ENCODE measurements around the gene CELSR2.
"Not testable (repeated sequence)": the region's sequence is repeated elsewhere in the genome, so short reads cannot be mapped to it uniquely, and the experiment has no call there.

CELSR2 gene

GRCh38 chr1:109213824-109214693 lies 35.3 kb upstream of the CELSR2 start, which contains the start of gene SARS1:
Gene SARS1, plus strand, starts transcription at chr1:109213918. Its CDS starts 75 bp downstream, at chr1:109213993.
- WGBS, 2 experiments (ENCODE audit: insufficient coverage in 2 of 2) = 0 to 1% methylated on average over 36 to 55 of the region's 64 CpGs
- Histone ChIP-seq H3K4me3 (ENCODE audit: extremely low read depth, insufficient read depth, low read length, poor library complexity, severe bottlenecking) (peak within 1 kb of the TSS; percentile 86), H3K9me3 (ENCODE audit: control insufficient read depth, low read length) (no peaks in the 10 kb centered on the region), H3K27ac (ENCODE audit: low read depth, low read length, severe bottlenecking) (peak within 1 kb of the TSS; percentile 97), H3K4me1 (ENCODE audit: control insufficient read depth, insufficient read depth, low read length, poor library complexity, severe bottlenecking) (peaks cover 2% of the 10 kb centered on the region), H3K36me3 (ENCODE audit: control insufficient read depth, insufficient read depth, low read length) (peaks cover 37% of the 10 kb centered on the region)

- Histone ChIP-seq H3K36me3 (ENCODE audit: control insufficient read depth, insufficient read depth, low read length) (peaks cover 43% of the 10 kb centered on the region), H3K4me1 (ENCODE audit: control insufficient read depth, insufficient read depth, low read length, poor library complexity, severe bottlenecking) (no peaks in the 10 kb centered on the region), H3K27ac (ENCODE audit: low read depth, low read length, severe bottlenecking) (peak overlapping the region; percentile 97), H3K4me3 (ENCODE audit: extremely low read depth, insufficient read depth, low read length, poor library complexity, severe bottlenecking) (peak overlapping the region; percentile 86), H3K9me3 (ENCODE audit: control insufficient read depth, low read length) (no peaks in the 10 kb centered on the region)
- 24 to 26% methylated on average over 10 of the region's 13 CpGs for WGBS, 2 experiments (ENCODE audit: insufficient coverage in 2 of 2)
These were observed 34.4 kb upstream of the CELSR2 start for GRCh38 chr1:109214695-109215623.

DNA sequence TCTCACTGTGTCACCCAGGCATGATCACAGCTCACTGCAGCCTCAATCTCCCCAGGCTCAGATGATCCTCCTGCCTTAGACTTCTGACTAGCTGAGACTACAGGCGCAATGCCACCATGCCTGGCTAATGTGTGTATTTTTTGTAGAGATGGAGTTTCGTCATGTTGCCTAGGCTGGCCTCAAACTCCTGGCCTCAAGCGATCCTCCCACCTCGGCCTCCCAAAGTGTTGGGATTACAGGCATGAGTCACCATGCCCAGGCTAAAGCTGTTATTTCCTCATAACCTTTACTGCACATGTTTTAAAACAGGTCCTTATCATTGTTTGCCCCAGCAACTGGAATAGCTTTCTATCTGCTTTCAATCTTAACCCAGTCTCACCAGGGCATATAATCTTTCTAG lies 32.7 kb upstream of the CELSR2 start:
- Histone ChIP-seq H3K4me3 (ENCODE audit: extremely low read depth, insufficient read depth, low read length, poor library complexity, severe bottlenecking) (no peak overlapping the region), H3K27ac (ENCODE audit: low read depth, low read length, severe bottlenecking) (no peak overlapping the region), H3K4me1 (ENCODE audit: control insufficient read depth, insufficient read depth, low read length, poor library complexity, severe bottlenecking) (no peaks in the 10 kb centered on the region), H3K36me3 (ENCODE audit: control insufficient read depth, insufficient read depth, low read length) (peaks cover 56% of the 10 kb centered on the region), H3K9me3 (ENCODE audit: control insufficient read depth, low read length) (no peaks in the 10 kb centered on the region)
- WGBS, 2 experiments (ENCODE audit: insufficient coverage in 2 of 2) = 89 to 94% methylated on average over 3 of the region's 4 CpGs

DNA sequence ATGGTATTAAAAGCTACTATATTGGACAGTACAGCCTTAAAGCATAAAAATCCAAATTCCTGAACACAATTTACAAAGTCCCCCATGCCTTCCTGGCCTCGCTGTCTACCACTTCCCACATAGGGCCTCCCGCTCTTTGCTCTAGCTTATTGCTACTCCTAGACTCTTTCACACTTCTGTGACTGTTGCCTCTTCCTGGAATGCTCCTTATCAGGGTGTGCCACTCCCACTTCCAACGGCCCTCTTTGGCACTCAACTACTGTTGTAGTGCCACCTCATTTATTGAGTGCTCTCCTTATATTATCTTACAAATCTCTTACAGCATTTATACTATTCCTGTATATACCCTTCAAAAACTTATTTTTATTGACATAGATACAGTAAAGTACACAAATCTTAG lies 30.8 kb upstream of the CELSR2 start:
- Histone ChIP-seq H3K27ac (ENCODE audit: low read depth, low read length, severe bottlenecking) (no peak overlapping the region), H3K36me3 (ENCODE audit: control insufficient read depth, insufficient read depth, low read length) (peaks cover 73% of the 10 kb centered on the region), H3K9me3 (ENCODE audit: control insufficient read depth, low read length) (no peaks in the 10 kb centered on the region), H3K4me1 (ENCODE audit: control insufficient read depth, insufficient read depth, low read length, poor library complexity, severe bottlenecking) (no peaks in the 10 kb centered on the region), H3K4me3 (ENCODE audit: extremely low read depth, insufficient read depth, low read length, poor library complexity, severe bottlenecking) (no peak overlapping the region)
- WGBS, 2 experiments (ENCODE audit: insufficient coverage in 2 of 2) = 87 to 95% methylated on average over 3 of the region's 3 CpGs

DNA sequence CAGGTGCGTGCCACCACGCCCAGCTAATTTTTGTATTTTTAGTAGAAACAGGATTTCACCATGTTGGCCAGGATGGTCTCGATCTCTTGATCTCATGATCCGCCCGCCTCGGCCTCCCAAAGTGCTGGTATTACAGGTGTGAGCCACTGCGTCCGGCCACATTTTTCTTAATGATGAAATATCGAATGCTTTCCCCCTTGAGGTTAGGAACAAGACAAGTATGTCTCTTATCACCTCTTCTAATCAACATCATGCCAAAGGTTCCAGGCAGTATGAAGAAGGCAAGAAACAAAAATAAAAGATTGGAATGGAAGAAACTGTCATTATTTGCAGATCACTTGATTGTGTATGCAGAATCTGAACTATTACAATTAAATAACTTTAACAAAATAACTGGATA lies 28.1 kb upstream of the CELSR2 start:
- not testable (repeated sequence) for H3K4me1 ChIP-seq (ENCODE audit: control insufficient read depth, insufficient read depth, low read length, poor library complexity, severe bottlenecking); H3K4me3 ChIP-seq (ENCODE audit: extremely low read depth, insufficient read depth, low read length, poor library complexity, severe bottlenecking); H3K9me3 ChIP-seq (ENCODE audit: control insufficient read depth, low read length); H3K27ac ChIP-seq (ENCODE audit: low read depth, low read length, severe bottlenecking)
- WGBS, 2 experiments (ENCODE audit: insufficient coverage in 2 of 2) = 81 to 99% methylated on average over 7 to 8 of the region's 9 CpGs
- H3K36me3 ChIP-seq (ENCODE audit: control insufficient read depth, insufficient read depth, low read length) = peaks cover 82% of the 10 kb centered on the region

GRCh38 chr1:109225308-109225707 lies 24.0 kb upstream of the CELSR2 start:
- Histone ChIP-seq H3K4me1 (ENCODE audit: control insufficient read depth, insufficient read depth, low read length, poor library complexity, severe bottlenecking) (no peaks in the 10 kb centered on the region), H3K36me3 (ENCODE audit: control insufficient read depth, insufficient read depth, low read length) (peaks cover 89% of the 10 kb centered on the region), H3K27ac (ENCODE audit: low read depth, low read length, severe bottlenecking) (no peak overlapping the region), H3K4me3 (ENCODE audit: extremely low read depth, insufficient read depth, low read length, poor library complexity, severe bottlenecking) (no peak overlapping the region), H3K9me3 (ENCODE audit: control insufficient read depth, low read length) (no peaks in the 10 kb centered on the region)
- WGBS, 2 experiments (ENCODE audit: insufficient coverage in 2 of 2) = 80% methylated on average over 1 of the region's 3 CpGs; no CpG with 5 or more reads in 1 of the 2 experiments

GRCh38 chr1:109225711-109226445 lies 23.5 kb upstream of the CELSR2 start:
- no peaks in the 10 kb centered on the region for H3K9me3 ChIP-seq (ENCODE audit: control insufficient read depth, low read length)
- no peak overlapping the region for H3K4me3 ChIP-seq (ENCODE audit: extremely low read depth, insufficient read depth, low read length, poor library complexity, severe bottlenecking)
- WGBS, 2 experiments (ENCODE audit: insufficient coverage in 2 of 2) = 76 to 100% methylated on average over 2 to 3 of the region's 5 CpGs
- peaks cover 90% of the 10 kb centered on the region for H3K36me3 ChIP-seq (ENCODE audit: control insufficient read depth, insufficient read depth, low read length)
- H3K27ac ChIP-seq (ENCODE audit: low read depth, low read length, severe bottlenecking) = no peak overlapping the region
- no peaks in the 10 kb centered on the region for H3K4me1 ChIP-seq (ENCODE audit: control insufficient read depth, insufficient read depth, low read length, poor library complexity, severe bottlenecking)

DNA sequence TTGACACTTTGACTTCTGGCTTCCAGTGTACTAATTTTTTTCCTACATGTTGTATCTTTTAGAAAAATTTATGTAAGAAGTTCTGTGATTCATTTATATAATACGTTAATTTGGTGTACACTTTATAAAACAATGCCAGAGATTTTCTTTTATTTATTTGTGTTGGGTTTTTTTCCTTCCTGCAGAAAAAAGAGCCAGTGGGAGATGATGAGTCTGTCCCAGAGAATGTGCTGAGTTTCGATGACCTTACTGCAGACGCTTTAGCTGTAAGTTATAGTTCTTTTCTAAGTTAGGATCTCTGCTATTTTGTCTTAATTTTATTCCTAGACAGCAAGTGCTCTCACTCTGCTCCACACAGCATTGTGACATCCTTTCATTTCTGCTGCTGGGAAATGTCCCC lies 21.2 kb upstream of the CELSR2 start:
- Histone ChIP-seq H3K9me3 (ENCODE audit: control insufficient read depth, low read length) (no peaks in the 10 kb centered on the region), H3K36me3 (ENCODE audit: control insufficient read depth, insufficient read depth, low read length) (peaks cover 95% of the 10 kb centered on the region), H3K27ac (ENCODE audit: low read depth, low read length, severe bottlenecking) (no peak overlapping the region), H3K4me1 (ENCODE audit: control insufficient read depth, insufficient read depth, low read length, poor library complexity, severe bottlenecking) (no peaks in the 10 kb centered on the region), H3K4me3 (ENCODE audit: extremely low read depth, insufficient read depth, low read length, poor library complexity, severe bottlenecking) (no peak overlapping the region)
- WGBS, 2 experiments (ENCODE audit: insufficient coverage in 2 of 2) = no CpG with 5 or more reads among the region's 3 CpGs

GRCh38 chr1:109229531-109230127 lies 19.7 kb upstream of the CELSR2 start:
- Histone ChIP-seq H3K4me1 (ENCODE audit: control insufficient read depth, insufficient read depth, low read length, poor library complexity, severe bottlenecking) (no peaks in the 10 kb centered on the region), H3K36me3 (ENCODE audit: control insufficient read depth, insufficient read depth, low read length) (peaks cover 96% of the 10 kb centered on the region), H3K27ac (ENCODE audit: low read depth, low read length, severe bottlenecking) (peak overlapping the region; percentile 36), H3K9me3 (ENCODE audit: control insufficient read depth, low read length) (no peaks in the 10 kb centered on the region), H3K4me3 (ENCODE audit: extremely low read depth, insufficient read depth, low read length, poor library complexity, severe bottlenecking) (no peak overlapping the region)
- 36 to 58% methylated on average over 4 to 11 of the region's 13 CpGs for WGBS, 2 experiments (ENCODE audit: insufficient coverage in 2 of 2)

DNA sequence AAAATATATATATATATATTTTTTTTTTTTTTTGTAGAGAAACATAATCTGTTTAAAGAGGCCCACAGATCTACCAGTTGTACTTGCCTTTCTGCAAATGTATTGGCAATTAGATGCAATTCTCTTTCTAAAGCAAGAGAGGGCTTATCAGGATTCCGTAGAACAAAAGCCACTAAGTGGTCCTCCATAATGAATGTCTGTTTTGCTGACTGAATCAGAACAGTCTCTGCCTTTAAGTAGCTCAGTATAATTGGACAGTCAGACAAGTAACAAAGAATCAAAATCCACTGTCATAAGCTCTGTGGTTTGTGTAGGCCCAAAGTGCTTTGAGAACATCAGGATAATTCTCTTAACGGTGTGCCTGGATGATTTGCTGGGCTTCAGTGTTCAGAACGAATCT lies 18.3 kb upstream of the CELSR2 start:
- no peaks in the 10 kb centered on the region for H3K9me3 ChIP-seq (ENCODE audit: control insufficient read depth, low read length)
- 94 to 97% methylated on average over 3 of the region's 3 CpGs for WGBS, 2 experiments (ENCODE audit: insufficient coverage in 2 of 2)
- no peaks in the 10 kb centered on the region for H3K4me1 ChIP-seq (ENCODE audit: control insufficient read depth, insufficient read depth, low read length, poor library complexity, severe bottlenecking)
- H3K36me3 ChIP-seq (ENCODE audit: control insufficient read depth, insufficient read depth, low read length) = peaks cover 96% of the 10 kb centered on the region
- no peak overlapping the region for H3K4me3 ChIP-seq (ENCODE audit: extremely low read depth, insufficient read depth, low read length, poor library complexity, severe bottlenecking)
- H3K27ac ChIP-seq (ENCODE audit: low read depth, low read length, severe bottlenecking) = no peak overlapping the region

Measured in mesodermal cell (in vitro differentiated cells).